H1 (cell line): ENCODE data around the gene PIGS. TPM values are rescaled to one million over a fixed set of nuclear protein-coding genes. Genes with fewer than 3 reads are reported as not detected.

Experiments used
- CTCF ChIA-PET: fragments of 300-600 bp; sonication (Branson Sonifier 250); formaldehyde crosslinking; loops from one replicate; lab custom pipeline; 2021; ENCODE audit not compliant: partially characterized antibody; lab: Charles Lee
- POLR2A ChIA-PET: fragments of 300-600 bp; sonication (Branson Sonifier 250); formaldehyde crosslinking; loops from one replicate; lab custom pipeline; 2021; ENCODE audit warnings: inconsistent platforms; ENCODE audit not compliant: partially characterized antibody; lab: Charles Lee
- DNase-seq, 2 experiments: peaks; one replicate each; pipeline versions ENCODE4 v3.0.0 to v3.0.0-alpha.2; 2010 to 2022; ENCODE audit warnings: low spot score in 2 of 2, low read depth in 1 of 2, mixed read lengths in 1 of 2
- FAIRE-seq: peaks from 2 replicates; lab custom pipeline; 2011; peaks lifted over from hg19 to GRCh38; lab: Jason Lieb, UNC
- H2AFZ ChIP-seq: 2 replicates; pipeline ENCODE4 v1.8.1; 2012; ENCODE audit warnings: low read length, inconsistent platforms
- H2AK5ac ChIP-seq: 2 replicates; pipeline ENCODE4 v1.6.1; 2013; ENCODE audit warnings: low read depth, low read length
- H2BK120ac ChIP-seq: replicated peaks from 2 replicates; pipeline ENCODE3; 2013; ENCODE audit warnings: low read depth, low read length, inconsistent platforms
- H2BK12ac ChIP-seq: 2 replicates; pipeline ENCODE4 v1.6.1; 2013; ENCODE audit warnings: low read depth, low read length
- H2BK15ac ChIP-seq: 2 replicates; pipeline ENCODE4 v1.6.1; 2013; ENCODE audit warnings: low read length
- H2BK20ac ChIP-seq: 2 replicates; pipeline ENCODE4 v1.6.1; 2013; ENCODE audit warnings: low read length
- H2BK5ac ChIP-seq: 2 replicates; pipeline ENCODE4 v1.6.1; 2013; ENCODE audit warnings: low read depth, low read length
- H3K14ac ChIP-seq: 2 replicates; pipeline ENCODE4 v1.6.1; 2013; ENCODE audit warnings: inconsistent platforms; ENCODE audit not compliant: insufficient read length
- H3K18ac ChIP-seq: 2 replicates; pipeline ENCODE4 v1.6.1; 2013; ENCODE audit warnings: low read length; ENCODE audit errors: extremely low read depth
- H3K23ac ChIP-seq: 2 replicates; pipeline ENCODE4 v1.6.1; 2013; ENCODE audit warnings: inconsistent platforms; ENCODE audit not compliant: insufficient read length
- H3K23me2 ChIP-seq: 2 replicates; pipeline ENCODE4 v1.6.1; 2013; ENCODE audit warnings: low read depth, low read length
- H3K27ac ChIP-seq: 2 replicates; pipeline ENCODE4 v1.6.1; 2011; ENCODE audit warnings: low read depth, low read length, inconsistent platforms
- H3K27me3 ChIP-seq, 4 experiments: replicated peaks in 1 of 4; 1 replicate in 1 of 4; 2 replicates in 3 of 4; pipeline versions ENCODE4 v1.6.1 to v1.8.1; 2011 to 2013; ENCODE audit warnings: low read length in 3 of 4, mild to moderate bottlenecking in 3 of 4, inconsistent platforms in 2 of 4, mixed read lengths in 2 of 4, moderate library complexity in 1 of 4; ENCODE audit not compliant: control insufficient read depth in 3 of 4, insufficient read depth in 3 of 4; ENCODE audit errors: extremely low read depth in 1 of 4
- H3K36me3 ChIP-seq, 4 experiments: 2 replicates each; pipeline versions ENCODE4 v1.6.1 to v1.8.1; 2011 to 2013; ENCODE audit warnings: mild to moderate bottlenecking in 4 of 4, low read length in 3 of 4, moderate library complexity in 2 of 4, control low read depth in 1 of 4, inconsistent platforms in 1 of 4; ENCODE audit not compliant: insufficient read depth in 4 of 4, control insufficient read depth in 2 of 4
- H3K4ac ChIP-seq: replicated peaks from 2 replicates; pipeline ENCODE3; 2013; ENCODE audit warnings: low read length, low read depth, mixed read lengths, inconsistent platforms; ENCODE audit not compliant: insufficient read length
- H3K4me1 ChIP-seq, 4 experiments: replicated peaks in 1 of 4; 1 replicate in 1 of 4; 2 replicates in 3 of 4; pipeline versions ENCODE4 v1.6.1 to v1.8.1; 2011 to 2013; ENCODE audit warnings: low read length in 3 of 4, inconsistent platforms in 2 of 4, mixed read lengths in 1 of 4; ENCODE audit not compliant: insufficient read depth in 4 of 4, control insufficient read depth in 3 of 4
- H3K4me2 ChIP-seq, 2 experiments: 2 replicates each; pipeline versions ENCODE4 v1.6.1 to v1.8.1; 2011 to 2013; ENCODE audit warnings: low read depth in 2 of 2, low read length in 2 of 2, control low read depth in 1 of 2, inconsistent platforms in 1 of 2, mild to moderate bottlenecking in 1 of 2; ENCODE audit not compliant: insufficient read depth in 1 of 2
- H3K4me3 ChIP-seq, 4 experiments: fragments of 200-600, 300-600 bp in 1 of 4; sonication (generic), shearing (Covaris generic), sonication (Bioruptor Twin) in 1 of 4; 2 replicates each; pipeline versions ENCODE4 v1.5.1 to v1.8.1; 2011 to 2016; ENCODE audit warnings: low read length in 4 of 4, low read depth in 3 of 4, control low read depth in 2 of 4, inconsistent platforms in 2 of 4, mild to moderate bottlenecking in 2 of 4, mixed read lengths in 1 of 4, moderate library complexity in 1 of 4; ENCODE audit not compliant: insufficient read depth in 2 of 4; ENCODE audit errors: extremely low read depth in 1 of 4
- H3K56ac ChIP-seq: replicated peaks from 2 replicates; pipeline ENCODE3; 2013; ENCODE audit warnings: low read depth, mild to moderate bottlenecking, mixed read lengths, low read length, inconsistent platforms; ENCODE audit not compliant: insufficient read length
- H3K79me1 ChIP-seq: 2 replicates; pipeline ENCODE4 v1.6.1; 2013; ENCODE audit warnings: low read depth, low read length, control low read depth
- H3K79me2 ChIP-seq, 2 experiments: 2 replicates each; pipeline versions ENCODE4 v1.6.1 to v1.8.1; 2012 to 2013; ENCODE audit warnings: low read length in 2 of 2, mild to moderate bottlenecking in 2 of 2, inconsistent platforms in 1 of 2; ENCODE audit not compliant: insufficient read depth in 2 of 2, control insufficient read depth in 1 of 2
- H3K9ac ChIP-seq, 4 experiments: replicated peaks in 1 of 4; 1 replicate in 1 of 4; 2 replicates in 3 of 4; pipeline versions ENCODE4 v1.6.1 to v1.8.1; 2011 to 2013; ENCODE audit warnings: low read depth in 3 of 4, low read length in 3 of 4, control low read depth in 2 of 4, mild to moderate bottlenecking in 2 of 4, moderate library complexity in 2 of 4, inconsistent platforms in 1 of 4; ENCODE audit errors: extremely low read depth in 1 of 4
- H3K9me3 ChIP-seq, 2 experiments: 2 replicates each; pipeline versions ENCODE4 v1.6.1 to v1.8.1; 2012 to 2013; ENCODE audit warnings: mild to moderate bottlenecking in 2 of 2, moderate library complexity in 2 of 2, control low read depth in 1 of 2, inconsistent platforms in 1 of 2, low read depth in 1 of 2, low read length in 1 of 2, mixed read lengths in 1 of 2; ENCODE audit not compliant: insufficient read depth in 2 of 2
- H4K20me1 ChIP-seq, 2 experiments: replicated peaks in 1 of 2; 2 replicates each; pipeline versions ENCODE3 to v1.8.1; 2011 to 2013; ENCODE audit warnings: inconsistent platforms in 2 of 2, low read length in 2 of 2, mild to moderate bottlenecking in 1 of 2; ENCODE audit not compliant: insufficient read depth in 2 of 2, control insufficient read depth in 1 of 2
- H4K5ac ChIP-seq: 2 replicates; pipeline ENCODE4 v1.6.1; 2013; ENCODE audit warnings: low read length, low read depth, mixed read lengths, inconsistent platforms; ENCODE audit not compliant: insufficient read length
- H4K8ac ChIP-seq: 2 replicates; pipeline ENCODE4 v1.8.0; 2013; ENCODE audit warnings: mild to moderate bottlenecking, moderate library complexity, low read length, inconsistent platforms; ENCODE audit not compliant: insufficient read depth; ENCODE audit errors: extremely low read depth
- H4K91ac ChIP-seq: replicated peaks from 2 replicates; pipeline ENCODE3; 2013; ENCODE audit warnings: low read length, mixed read lengths, inconsistent platforms; ENCODE audit not compliant: insufficient read length
- ASH2L ChIP-seq: fragments of 200-600, 300-600 bp; sonication (generic); IDR thresholded peaks from one replicate; pipeline ENCODE4 v1.7.1; 2017; ENCODE audit warnings: low read length
- BRCA1 ChIP-seq: IDR thresholded peaks from 2 replicates; pipeline ENCODE4 v1.6.1; 2012; ENCODE audit warnings: low read depth, low read length, improper control_type of control experiment
- EGR1 ChIP-seq: IDR thresholded peaks from 2 replicates; pipeline ENCODE4 v1.6.1; 2011; ENCODE audit warnings: low read depth, low read length, borderline replicate concordance
- EP300 ChIP-seq, 2 experiments: IDR thresholded peaks; 1 replicate in 1 of 2; 2 replicates in 1 of 2; pipeline ENCODE4 v1.6.1; 2011 to 2012; ENCODE audit warnings: low read depth in 2 of 2, low read length in 2 of 2, mild to moderate bottlenecking in 2 of 2, borderline replicate concordance in 1 of 2, inconsistent platforms in 1 of 2, moderate library complexity in 1 of 2
- HDAC6 ChIP-seq: IDR thresholded peaks from one replicate; pipeline ENCODE4 v1.7.1; 2012; ENCODE audit warnings: low read depth, mild to moderate bottlenecking, inconsistent platforms, low read length, moderate library complexity
- MAX ChIP-seq: IDR thresholded peaks from 2 replicates; pipeline ENCODE4 v1.6.1; 2012; ENCODE audit warnings: inconsistent platforms
- SIRT6 ChIP-seq: IDR thresholded peaks from one replicate; pipeline ENCODE4 v1.7.1; 2012; ENCODE audit warnings: low read length, inconsistent platforms
- SIX5 ChIP-seq: IDR thresholded peaks from 2 replicates; pipeline ENCODE4 v1.6.1; 2011; ENCODE audit warnings: mild to moderate bottlenecking, low read depth, low read length
- TAF1 ChIP-seq: IDR thresholded peaks from 2 replicates; pipeline ENCODE4 v1.6.1; 2011; ENCODE audit warnings: mild to moderate bottlenecking, low read depth, low read length
- TAF7 ChIP-seq: optimal IDR thresholded peaks from 2 replicates; pipeline ENCODE3; 2011; ENCODE audit warnings: low read depth, mild to moderate bottlenecking, inconsistent platforms, low read length, moderate library complexity, borderline replicate concordance
- ZNF274 ChIP-seq: IDR thresholded peaks from 2 replicates; pipeline ENCODE4 v1.7.0; 2012; ENCODE audit warnings: low read length, borderline replicate concordance; ENCODE audit errors: extremely low read depth
- WGBS, 2 experiments: shearing (Covaris generic) in 1 of 2; methylation state at CpG; one replicate each; pipeline versions ENCODE4 v1.1.6 to v1.1.7; 2013 to 2015; ENCODE audit warnings: low lambda C conversion rate in 2 of 2, mixed read lengths in 2 of 2, inconsistent platforms in 1 of 2, low coverage in 1 of 2, missing lambda C conversion rate in 1 of 2; ENCODE audit not compliant: insufficient replicate concordance in 2 of 2, insufficient coverage in 1 of 2, insufficient read length in 1 of 2; ENCODE audit errors: extremely low coverage in 1 of 2, missing lambda C conversion rate in 1 of 2; 5-methylcytosine and 5-hydroxymethylcytosine counted together
- polyA plus RNA-seq, 7 experiments: library from polyadenylated mRNA; depleted of rRNA in 3 of 7; stranded (reverse) in 5 of 7; unstranded in 2 of 7; fragments of >200 nt in 5 of 7; fragments of 200-250 nt in 2 of 7; gene quantifications; 1 replicate in 5 of 7; 2 replicates in 1 of 7; 4 replicates in 1 of 7; pipeline versions ENCODE4 v1.2.1 to v1.2.3, GENCODE V29; 2011 to 2013; ENCODE audit warnings: missing spikeins in 2 of 7, mixed read lengths in 2 of 7
- total RNA-seq: library from RNA; stranded (reverse); fragmentation: NEBNext Ultra II Directional; extraction: Animal tissue kit (Norgen Biotek cat#: 25700); gene quantifications from 2 replicates; pipeline ENCODE4 v1.2.1, GENCODE V29; 2021
- TF ChIP-seq, protein P1 (sequence below): IDR thresholded peaks from 2 replicates; pipeline ENCODE4 v1.6.1; 2011; ENCODE audit warnings: low read length, improper control_type of control experiment

PIGS gene
- total and polyA plus RNA-seq, 2 of the 8 experiments (the other 6 are each of a cell fraction or from before 2014, with no cell fraction given) = 44.3 to 50.6 TPM

GRCh38 chr17:28584434-28584833 is 13.1 kb upstream of the PIGS start:
- peaks cover 47 to 84% (median 71%) of the 10 kb centered on the region in 4 experiments for H3K36me3 ChIP-seq
- TF ChIP-seq ASH2L = no peak
- no peak for TF ChIP-seq ZNF274
- TF ChIP-seq, protein P1, sequence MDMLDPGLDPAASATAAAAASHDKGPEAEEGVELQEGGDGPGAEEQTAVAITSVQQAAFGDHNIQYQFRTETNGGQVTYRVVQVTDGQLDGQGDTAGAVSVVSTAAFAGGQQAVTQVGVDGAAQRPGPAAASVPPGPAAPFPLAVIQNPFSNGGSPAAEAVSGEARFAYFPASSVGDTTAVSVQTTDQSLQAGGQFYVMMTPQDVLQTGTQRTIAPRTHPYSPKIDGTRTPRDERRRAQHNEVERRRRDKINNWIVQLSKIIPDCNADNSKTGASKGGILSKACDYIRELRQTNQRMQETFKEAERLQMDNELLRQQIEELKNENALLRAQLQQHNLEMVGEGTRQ = no peak
- TF ChIP-seq SIRT6 = no peak
- TF ChIP-seq TAF7 = no peak
- no peak for TF ChIP-seq SIX5
- no peak for TF ChIP-seq EP300 (IDR thresholded peaks at IDR 0.05; ENCODE audit: borderline replicate concordance in 1 of 2, low read depth in 2 of 2, low read length in 2 of 2)
- TF ChIP-seq MAX = no peak
- TF ChIP-seq BRCA1 = no peak
- no peak for TF ChIP-seq HDAC6
- no peak for TF ChIP-seq EGR1
- TF ChIP-seq TAF1 = no peak

More at GRCh38 chr17:28584434-28584833, 13.1 kb upstream of the PIGS start:
- H3K23ac ChIP-seq = no peak overlapping the region
- H2BK120ac ChIP-seq = no peak overlapping the region
- no peak overlapping the region for H2AFZ ChIP-seq
- no peak overlapping the region for H3K14ac ChIP-seq
- peaks cover 1 to 6% of the 10 kb centered on the region in 2 experiments for H4K20me1 ChIP-seq
- H2BK15ac ChIP-seq = no peak overlapping the region
- DNase-seq (no peak), FAIRE-seq (no peak)
- ChIA-PET CTCF (interaction anchor here (1.8 to 2.4 kb wide), 3 partner anchors 8 to 36 kb away, joined by 4 to 6 read pairs (median 4); partner anchors contain the start of gene ALDOC), POLR2A (interaction anchor here (1.0 to 2.3 kb wide), 5 partner anchors 8 to 118 kb away, joined by 3 to 10 read pairs (median 3); no protein-coding TSS in a partner anchor)
- H3K9me3 ChIP-seq = no peaks in the 10 kb centered on the region
- H3K18ac ChIP-seq = no peak overlapping the region
- no peak overlapping the region for H3K27ac ChIP-seq
- H2BK20ac ChIP-seq = no peak overlapping the region
- H3K4me3 ChIP-seq = no peak overlapping the region
- H3K79me2 ChIP-seq = 0 out of 4 replicates have a peak, but pooled peaks cover 0 to 3% of the 10 kb centered on the region in 2 experiments
- H3K4me1 ChIP-seq = no peaks in the 10 kb centered on the region
- H4K5ac ChIP-seq = no peak overlapping the region
- no peak overlapping the region for H3K4me2 ChIP-seq
- no peak overlapping the region for H4K91ac ChIP-seq
- H2AK5ac ChIP-seq = no peak overlapping the region
- H3K23me2 ChIP-seq = no peaks in the 10 kb centered on the region
- H4K8ac ChIP-seq = no peak overlapping the region
- H3K27me3 ChIP-seq = no peaks in the 10 kb centered on the region
- no peak overlapping the region for H3K56ac ChIP-seq
- no peak overlapping the region for H3K4ac ChIP-seq
- WGBS, 2 experiments = 93% methylated on average over 3 of the region's 3 CpGs; no CpG with 5 or more reads in 1 of the 2 experiments
- H2BK5ac ChIP-seq = no peak overlapping the region
- no peak overlapping the region for H2BK12ac ChIP-seq
- H3K9ac ChIP-seq = no peak overlapping the region
- no peaks in the 10 kb centered on the region for H3K79me1 ChIP-seq
